WTC11 (cell line): ENCODE data around the gene FAM169A. TPM values are rescaled to one million over a fixed set of nuclear protein-coding genes. Genes with fewer than 3 reads are reported as not detected.
A peak's percentile ranks its signal among the peaks of the same experiment; 100 is the strongest.

ENCODE experiments used
- ATAC-seq: fragments of 200-7000 bp; cut with Tn5 transposase; 2 replicates; pipeline ENCODE4 v1.10.0; 2021; ENCODE audit warnings: mild to moderate bottlenecking, moderate library complexity
- CTCF ChIA-PET: fragments of 300-600 bp; sonication (Branson Sonifier 250); formaldehyde crosslinking; loops from one replicate; lab custom pipeline; 2021; ENCODE audit warnings: antibody characterized with exemption; lab: Charles Lee
- POLR2A ChIA-PET: fragments of 350-600 bp; sonication (Branson Sonifier 250); formaldehyde crosslinking; loops from one replicate; lab custom pipeline; 2021; ENCODE audit warnings: antibody characterized with exemption; lab: Charles Lee
- DNase-seq: peaks from one replicate; pipeline ENCODE4 v3.0.0; 2021; ENCODE audit warnings: low spot score
- H3K27ac Mint-ChIP-seq: 2 replicates; pipeline ENCODE4 v1.8.0; 2021; ENCODE audit warnings: mixed read lengths
- H3K27me3 Mint-ChIP-seq: 2 replicates; pipeline ENCODE4 v1.8.0; 2021; ENCODE audit warnings: low read depth, mild to moderate bottlenecking, moderate library complexity, mixed read lengths
- H3K36me3 Mint-ChIP-seq: 2 replicates; pipeline ENCODE4 v1.8.0; 2021; ENCODE audit warnings: mixed read lengths
- H3K4me1 Mint-ChIP-seq: 2 replicates; pipeline ENCODE4 v1.8.0; 2022; ENCODE audit warnings: mixed read lengths
- H3K4me3 Mint-ChIP-seq: 2 replicates; pipeline ENCODE4 v1.8.0; 2021; ENCODE audit warnings: mild to moderate bottlenecking, moderate library complexity, mixed read lengths
- H3K9me3 Mint-ChIP-seq: 2 replicates; pipeline ENCODE4 v1.8.0; 2021; ENCODE audit warnings: mixed read lengths
- CREB1 ChIP-seq: sonication (generic); formaldehyde crosslinking; IDR thresholded peaks from 2 replicates; pipeline ENCODE4 v1.8.0; 2023; ENCODE audit warnings: mild to moderate bottlenecking, missing genetic modification reagents
- ELF4 ChIP-seq: sonication (generic); formaldehyde crosslinking; IDR thresholded peaks from 2 replicates; pipeline ENCODE4 v1.8.1; 2022; ENCODE audit warnings: low read depth, mild to moderate bottlenecking, moderate library complexity, missing genetic modification reagents
- GRHL2 ChIP-seq: fragments of 250-450 bp; sonication (Bioruptor Pico); IDR thresholded peaks from 2 replicates; pipeline ENCODE4 v1.8.0; 2022; ENCODE audit warnings: mild to moderate bottlenecking, moderate library complexity; ENCODE audit not compliant: insufficient replicate concordance, severe bottlenecking
- GTF2I ChIP-seq: fragments of 250-450 bp; sonication (Bioruptor Pico); conservative IDR thresholded peaks from 2 replicates; pipeline ENCODE4 v1.4.0; 2021; ENCODE audit warnings: mild to moderate bottlenecking
- IRF2 ChIP-seq: sonication (generic); formaldehyde crosslinking; IDR thresholded peaks from 2 replicates; pipeline ENCODE4 v1.8.0; 2022; ENCODE audit warnings: low read depth, missing genetic modification reagents, borderline replicate concordance
- JUN ChIP-seq: sonication (generic); formaldehyde crosslinking; IDR thresholded peaks from 2 replicates; pipeline ENCODE4 v1.8.0; 2023; ENCODE audit warnings: mild to moderate bottlenecking, missing genetic modification reagents
- MXD4 ChIP-seq: fragments of 250-450 bp; sonication (Bioruptor Pico); IDR thresholded peaks from 2 replicates; pipeline ENCODE4 v1.8.0; 2021; ENCODE audit warnings: mild to moderate bottlenecking, moderate library complexity, borderline replicate concordance
- PRRX2 ChIP-seq: fragments of 250-450 bp; sonication (Bioruptor Pico); IDR thresholded peaks from 2 replicates; pipeline ENCODE4 v1.8.0; 2021; ENCODE audit warnings: mild to moderate bottlenecking
- RELA ChIP-seq: sonication (generic); formaldehyde crosslinking; IDR thresholded peaks from 2 replicates; pipeline ENCODE4 v1.8.1; 2022; ENCODE audit warnings: missing genetic modification reagents, mild to moderate bottlenecking, borderline replicate concordance
- SMAD4 ChIP-seq: sonication (generic); formaldehyde crosslinking; IDR thresholded peaks from 2 replicates; pipeline ENCODE4 v1.8.0; 2022; ENCODE audit warnings: mild to moderate bottlenecking, missing genetic modification reagents
- SP1 ChIP-seq: sonication (generic); formaldehyde crosslinking; conservative IDR thresholded peaks from 2 replicates; pipeline ENCODE4 v1.8.1; 2022; ENCODE audit warnings: missing genetic modification reagents
- TCF7 ChIP-seq: sonication (generic); formaldehyde crosslinking; IDR thresholded peaks from 2 replicates; pipeline ENCODE4 v1.8.0; 2022; ENCODE audit warnings: mild to moderate bottlenecking, low read depth, missing genetic modification reagents, moderate library complexity
- TEAD1 ChIP-seq: sonication (generic); formaldehyde crosslinking; IDR thresholded peaks from 2 replicates; pipeline ENCODE4 v1.8.0; 2022; ENCODE audit warnings: mild to moderate bottlenecking, missing genetic modification reagents
- ZMAT4 ChIP-seq: fragments of 250-450 bp; sonication (Bioruptor Pico); IDR thresholded peaks from 2 replicates; pipeline ENCODE4 v1.9.0; 2021; ENCODE audit warnings: mild to moderate bottlenecking
- ZNF317 ChIP-seq: sonication (generic); formaldehyde crosslinking; IDR thresholded peaks from 2 replicates; pipeline ENCODE4 v1.8.1; 2023; ENCODE audit warnings: low read depth, mild to moderate bottlenecking, moderate library complexity, missing genetic modification reagents, borderline replicate concordance
- ZNF671 ChIP-seq: fragments of 250-450 bp; sonication (Bioruptor Pico); IDR thresholded peaks from 2 replicates; pipeline ENCODE4 v1.8.0; 2021; ENCODE audit warnings: mild to moderate bottlenecking
- total RNA-seq: library from RNA; stranded (reverse); gene quantifications from 3 replicates; pipeline ENCODE4 v1.2.3, GENCODE V29; 2021
- TF ChIP-seq, protein P1 (sequence below): sonication (generic); formaldehyde crosslinking; IDR thresholded peaks from 2 replicates; pipeline ENCODE4 v1.8.1; 2022; ENCODE audit warnings: mild to moderate bottlenecking, missing genetic modification reagents, moderate library complexity, borderline replicate concordance
- TF ChIP-seq, protein P2 (sequence below): sonication (generic); formaldehyde crosslinking; IDR thresholded peaks from 2 replicates; pipeline ENCODE4 v1.8.1; 2022; ENCODE audit warnings: low read depth, mild to moderate bottlenecking, moderate library complexity, missing genetic modification reagents, borderline replicate concordance
- TF ChIP-seq, protein P3 (sequence below): fragments of 250-450 bp; sonication (Bioruptor Pico); IDR thresholded peaks from 2 replicates; pipeline ENCODE4 v2.1.2; 2022; ENCODE audit warnings: mild to moderate bottlenecking, moderate library complexity
- TF ChIP-seq, protein P4 (sequence below): sonication (generic); formaldehyde crosslinking; IDR thresholded peaks from 2 replicates; pipeline ENCODE4 v1.8.0; 2022; ENCODE audit warnings: mild to moderate bottlenecking, missing genetic modification reagents
- TF ChIP-seq, protein P5 (sequence below): fragments of 250-450 bp; sonication (Bioruptor Pico); conservative IDR thresholded peaks from 2 replicates; pipeline ENCODE4 v1.9.0; 2021; ENCODE audit warnings: mild to moderate bottlenecking

FAM169A gene
- total RNA-seq, 1 experiment from 2014 or later = 69.1 TPM

GRCh38 chr5:74810915-74811314 lies 55.3 kb downstream of the FAM169A start:
- CTCF ChIA-PET = no interaction called here
- no peak for ATAC-seq

DNA sequence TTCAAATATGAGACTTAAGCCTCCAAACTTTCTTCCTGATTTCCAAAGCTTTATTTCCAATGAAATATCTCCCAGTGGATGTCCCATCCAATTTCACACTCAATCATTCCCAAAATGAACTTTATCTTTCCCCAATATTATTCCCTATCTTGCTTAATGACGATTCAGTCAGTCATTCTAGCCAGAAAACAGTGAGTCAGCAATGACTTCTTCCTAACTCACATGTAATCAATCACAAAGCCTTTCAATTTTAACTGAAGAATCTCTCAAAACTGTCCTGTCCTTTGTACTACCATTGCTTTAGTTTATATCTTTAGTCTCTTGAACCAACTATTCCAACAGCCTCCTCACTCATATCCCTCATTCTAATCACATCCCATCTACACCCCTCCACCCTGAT lies 64.2 kb downstream of the FAM169A start:
- POLR2A ChIA-PET = no interaction called here
- Mint-ChIP-seq H3K27ac (peak overlapping the region; percentile 63), H3K4me1 (0 out of 2 replicates have a peak, but pooled peaks cover 4% of the 10 kb centered on the region), H3K27me3 (no peaks in the 10 kb centered on the region), H3K9me3 (no peaks in the 10 kb centered on the region), H3K36me3 (peaks cover 49% of the 10 kb centered on the region), H3K4me3 (no peak overlapping the region)
- DNase-seq (no peak), ATAC-seq (no peak)
- CTCF ChIA-PET = no interaction called here
- no peak for TF ChIP-seq ZMAT4 (CRISPR knock-in tag)

More at GRCh38 chr5:74810915-74811314, 55.3 kb downstream of the FAM169A start:
- Mint-ChIP-seq H3K4me1 (peaks cover 26% of the 10 kb centered on the region), H3K27me3 (no peaks in the 10 kb centered on the region), H3K36me3 (peaks cover 49% of the 10 kb centered on the region), H3K4me3 (no peak overlapping the region), H3K9me3 (no peaks in the 10 kb centered on the region), H3K27ac (peak overlapping the region; percentile 39; the same call in 1 of the 2 replicates)
- no peak for DNase-seq
- TF ChIP-seq TEAD1 = no peak
- POLR2A ChIA-PET = no interaction called here

DNA sequence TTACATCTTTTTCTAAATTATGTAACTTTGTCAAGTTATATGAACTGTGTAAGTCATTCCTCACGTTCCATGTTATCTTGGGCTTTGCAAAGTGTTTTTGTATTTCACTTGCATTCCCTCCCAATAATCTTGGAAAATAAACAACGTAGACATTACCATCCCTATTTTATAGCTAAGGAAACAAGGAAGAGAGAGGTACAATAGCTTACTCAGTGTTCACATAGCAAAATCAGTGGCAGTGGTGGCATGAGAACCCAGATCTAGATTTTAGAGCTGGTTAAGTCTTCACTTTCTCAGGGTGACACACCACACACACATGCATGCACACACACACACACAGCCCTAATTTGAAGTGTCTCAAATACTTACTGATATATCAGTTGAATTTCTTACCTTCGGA lies 65.0 kb downstream of the FAM169A start:
- Mint-ChIP-seq H3K4me1 (0 out of 2 replicates have a peak, but pooled peaks cover 3% of the 10 kb centered on the region), H3K27ac (no peak overlapping the region), H3K4me3 (no peak overlapping the region), H3K27me3 (no peaks in the 10 kb centered on the region), H3K9me3 (no peaks in the 10 kb centered on the region), H3K36me3 (peaks cover 57% of the 10 kb centered on the region)
- TF ChIP-seq JUN (CRISPR knock-in tag) (no peak), CREB1 (CRISPR knock-in tag) (no peak), TCF7 (CRISPR knock-in tag) (no peak), SP1 (CRISPR knock-in tag) (no peak), ELF4 (CRISPR knock-in tag) (no peak), RELA (CRISPR knock-in tag) (no peak), SMAD4 (no peak), GTF2I (CRISPR knock-in tag) (no peak), ZNF671 (CRISPR knock-in tag) (no peak), GRHL2 (no peak), MXD4 (CRISPR knock-in tag) (no peak), PRRX2 (CRISPR knock-in tag) (no peak), ZNF317 (CRISPR knock-in tag) (no peak), IRF2 (CRISPR knock-in tag) (no peak)
- TF ChIP-seq, protein P1, sequence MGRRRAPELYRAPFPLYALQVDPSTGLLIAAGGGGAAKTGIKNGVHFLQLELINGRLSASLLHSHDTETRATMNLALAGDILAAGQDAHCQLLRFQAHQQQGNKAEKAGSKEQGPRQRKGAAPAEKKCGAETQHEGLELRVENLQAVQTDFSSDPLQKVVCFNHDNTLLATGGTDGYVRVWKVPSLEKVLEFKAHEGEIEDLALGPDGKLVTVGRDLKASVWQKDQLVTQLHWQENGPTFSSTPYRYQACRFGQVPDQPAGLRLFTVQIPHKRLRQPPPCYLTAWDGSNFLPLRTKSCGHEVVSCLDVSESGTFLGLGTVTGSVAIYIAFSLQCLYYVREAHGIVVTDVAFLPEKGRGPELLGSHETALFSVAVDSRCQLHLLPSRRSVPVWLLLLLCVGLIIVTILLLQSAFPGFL (CRISPR knock-in tag) = no peak
- TF ChIP-seq, protein P2, sequence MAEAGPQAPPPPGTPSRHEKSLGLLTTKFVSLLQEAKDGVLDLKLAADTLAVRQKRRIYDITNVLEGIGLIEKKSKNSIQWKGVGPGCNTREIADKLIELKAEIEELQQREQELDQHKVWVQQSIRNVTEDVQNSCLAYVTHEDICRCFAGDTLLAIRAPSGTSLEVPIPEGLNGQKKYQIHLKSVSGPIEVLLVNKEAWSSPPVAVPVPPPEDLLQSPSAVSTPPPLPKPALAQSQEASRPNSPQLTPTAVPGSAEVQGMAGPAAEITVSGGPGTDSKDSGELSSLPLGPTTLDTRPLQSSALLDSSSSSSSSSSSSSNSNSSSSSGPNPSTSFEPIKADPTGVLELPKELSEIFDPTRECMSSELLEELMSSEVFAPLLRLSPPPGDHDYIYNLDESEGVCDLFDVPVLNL (CRISPR knock-in tag) = no peak
- TF ChIP-seq, protein P3, sequence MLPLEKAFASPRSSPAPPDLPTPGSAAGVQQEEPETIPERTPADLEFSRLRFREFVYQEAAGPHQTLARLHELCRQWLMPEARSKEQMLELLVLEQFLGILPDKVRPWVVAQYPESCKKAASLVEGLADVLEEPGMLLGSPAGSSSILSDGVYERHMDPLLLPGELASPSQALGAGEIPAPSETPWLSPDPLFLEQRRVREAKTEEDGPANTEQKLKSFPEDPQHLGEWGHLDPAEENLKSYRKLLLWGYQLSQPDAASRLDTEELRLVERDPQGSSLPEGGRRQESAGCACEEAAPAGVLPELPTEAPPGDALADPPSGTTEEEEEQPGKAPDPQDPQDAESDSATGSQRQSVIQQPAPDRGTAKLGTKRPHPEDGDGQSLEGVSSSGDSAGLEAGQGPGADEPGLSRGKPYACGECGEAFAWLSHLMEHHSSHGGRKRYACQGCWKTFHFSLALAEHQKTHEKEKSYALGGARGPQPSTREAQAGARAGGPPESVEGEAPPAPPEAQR (CRISPR knock-in tag) = no peak
- TF ChIP-seq, protein P4, sequence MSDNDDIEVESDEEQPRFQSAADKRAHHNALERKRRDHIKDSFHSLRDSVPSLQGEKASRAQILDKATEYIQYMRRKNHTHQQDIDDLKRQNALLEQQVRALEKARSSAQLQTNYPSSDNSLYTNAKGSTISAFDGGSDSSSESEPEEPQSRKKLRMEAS (CRISPR knock-in tag) = no peak
- TF ChIP-seq, protein P5, sequence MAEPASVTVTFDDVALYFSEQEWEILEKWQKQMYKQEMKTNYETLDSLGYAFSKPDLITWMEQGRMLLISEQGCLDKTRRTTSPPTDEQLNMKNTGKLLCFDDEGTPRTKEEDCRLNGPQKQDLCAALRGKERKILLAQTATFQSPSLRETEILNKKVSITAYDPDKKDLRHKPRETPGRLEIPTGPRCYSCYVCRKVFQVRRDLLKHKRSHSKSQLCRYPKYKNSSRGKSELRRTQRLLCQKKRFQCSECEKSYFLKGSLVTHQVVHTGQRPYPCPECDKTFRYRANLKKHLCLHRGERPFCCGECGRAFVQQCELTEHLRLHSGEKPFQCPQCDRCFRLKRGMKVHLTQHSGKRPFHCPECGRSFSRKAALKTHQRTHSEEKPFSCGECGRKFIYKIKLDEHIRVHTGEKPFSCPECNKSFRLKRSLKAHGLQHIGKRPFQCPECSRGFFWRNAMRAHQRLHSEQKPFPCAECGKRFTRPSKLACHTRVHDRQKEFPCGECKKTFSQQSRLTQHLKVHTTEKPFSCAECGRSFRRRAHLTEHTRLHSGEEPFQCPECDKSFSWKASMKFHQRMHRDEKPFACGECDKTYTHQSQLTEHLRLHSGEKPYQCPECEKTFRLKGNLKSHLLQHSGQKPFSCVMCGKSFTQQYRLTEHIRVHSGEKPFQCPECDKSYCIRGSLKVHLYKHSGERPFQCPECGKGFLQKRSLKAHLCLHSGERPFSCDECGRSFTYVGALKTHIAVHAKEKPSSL = no peak
- DNase-seq = no peak
- ATAC-seq = no peak
- CTCF ChIA-PET = no interaction called here
- POLR2A ChIA-PET = no interaction called here
